Upper lobe of left lung (tissue), 6 donors: ENCODE measurements around the gene APC2. TPM values are rescaled to one million over a fixed set of nuclear protein-coding genes. Genes with fewer than 3 reads are reported as not detected.

ENCODE experiments used
- ATAC-seq, 2 donors: fragments of 200-7000 bp; cut with Tn5 transposase; one replicate each; pipeline ENCODE4 v1.9.1; 2022; ENCODE audit warnings: mild to moderate bottlenecking in 2 of 2, moderate library complexity in 2 of 2; ENCODE audit not compliant: low FRiP score in 2 of 2
- DNase-seq, 2 donors: peaks; one replicate each; pipeline ENCODE4 v3.0.0-alpha.2; 2019 to 2020
- H3K27ac ChIP-seq, 4 donors: fragments of 200-600 bp; sonication (generic); one replicate each; pipeline ENCODE4 v1.5.1; 2016 to 2019
- H3K27me3 ChIP-seq, 4 donors: fragments of 200-600 bp; sonication (generic); one replicate each; pipeline ENCODE4 v1.5.1; 2017 to 2019
- H3K36me3 ChIP-seq, 4 donors: fragments of 200-600 bp; sonication (generic); one replicate each; pipeline ENCODE4 v1.5.1; 2016 to 2019
- H3K4me1 ChIP-seq, 4 donors: fragments of 200-600 bp; sonication (generic); one replicate each; pipeline ENCODE4 v1.5.1; 2018 to 2019
- H3K4me3 ChIP-seq, 4 donors: fragments of 200-600 bp; sonication (generic); one replicate each; pipeline ENCODE4 v1.5.1; 2017 to 2019; ENCODE audit warnings: mild to moderate bottlenecking in 2 of 4, moderate library complexity in 1 of 4
- H3K9me3 ChIP-seq, 4 donors: fragments of 200-600 bp; sonication (generic); one replicate each; pipeline ENCODE4 v1.5.1; 2018 to 2019
- EP300 ChIP-seq, 4 donors: sonication (generic); formaldehyde crosslinking; IDR thresholded peaks; one replicate each; pipeline ENCODE4 v1.5.1; 2017; ENCODE audit warnings: antibody characterized with exemption in 4 of 4, control low read depth in 2 of 4
- POLR2A ChIP-seq, 4 donors: fragments of 450-650 bp; IDR thresholded peaks; one replicate each; pipeline ENCODE4 v1.5.1; 2016 to 2017; ENCODE audit warnings: antibody characterized with exemption in 4 of 4, mild to moderate bottlenecking in 2 of 4
- POLR2AphosphoS5 ChIP-seq, 2 donors: sonication (generic); formaldehyde crosslinking; IDR thresholded peaks; one replicate each; pipeline ENCODE4 v1.5.1; 2017; ENCODE audit warnings: antibody characterized with exemption in 2 of 2
- WGBS, 2 donors: methylation state at CpG; one replicate each; pipeline ENCODE4 v1.1.5; 2017 to 2018; 5-methylcytosine and 5-hydroxymethylcytosine counted together
- total RNA-seq, 6 donors: library from RNA; depleted of rRNA in 4 of 6; stranded (reverse); fragments of >200 nt in 4 of 6; gene quantifications; one replicate each; pipeline versions ENCODE4 v1.1.0 to v1.2.1, GENCODE V29; 2016 to 2021
- TF ChIP-seq, protein P1 (sequence below), 6 experiments: fragments of 450-650 bp in 4 of 6; fragments of 200-600 bp in 2 of 6; sonication (generic) in 2 of 6; IDR thresholded peaks; one replicate each; pipeline ENCODE4 v1.5.1; 2016 to 2019; ENCODE audit warnings: antibody characterized with exemption in 6 of 6
- donor health status: DM: no; HTN: no; CAD: no; lungs with moderate emphysema.
- donor health status: DM: no; HTN: yes; CAD: no; lungs with severe emphysema.

The APC2 gene
- total RNA-seq, 6 donors from 2014 or later: 0.06 to 1.0 (median 0.11) TPM; not detected in 1

DNA sequence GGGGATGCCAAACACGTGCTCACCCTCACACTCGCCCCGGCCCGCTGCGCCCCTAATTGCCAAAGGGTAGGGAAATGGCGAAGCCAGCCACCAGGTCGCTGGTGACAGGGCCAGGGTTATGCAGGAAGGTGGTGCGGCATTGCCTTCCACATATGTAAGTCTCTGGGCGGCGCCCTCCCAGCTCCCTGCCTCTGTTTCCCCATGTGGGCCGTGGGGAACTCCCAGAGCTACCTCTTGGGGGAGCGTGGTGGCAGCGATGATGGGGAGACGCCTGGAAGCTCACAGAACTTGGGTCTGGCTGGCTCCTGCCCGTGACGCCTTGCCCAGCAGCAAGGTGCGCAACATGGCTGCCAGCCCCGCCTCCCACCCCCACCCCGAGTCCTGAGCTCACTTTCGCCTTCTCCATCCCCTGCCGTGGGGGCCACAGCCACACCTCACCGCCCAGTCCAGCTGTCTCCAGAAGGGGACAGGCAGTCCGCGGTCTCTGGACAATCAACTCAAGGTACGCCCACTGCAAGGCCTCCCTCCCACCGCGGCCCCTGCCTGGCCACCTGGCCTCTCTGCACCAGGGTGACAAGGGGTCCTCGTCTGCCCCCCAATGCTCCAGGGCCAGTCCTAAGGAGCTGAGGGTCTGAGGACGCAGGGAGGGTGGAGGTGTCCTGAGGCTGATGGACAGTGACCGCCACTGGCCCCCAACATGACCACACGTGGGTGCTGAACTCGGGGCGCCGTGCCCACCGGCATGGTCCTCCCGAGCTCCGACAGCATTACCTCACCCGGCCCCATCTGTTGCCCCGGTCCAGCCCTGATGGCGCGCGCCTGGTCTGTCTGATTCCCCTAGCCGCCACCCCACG lies 22.5 kb downstream of the APC2 start:
- 40 to 55% methylated on average over 2 to 43 of the region's 44 CpGs for WGBS, 2 donors
- ATAC-seq (no peak), DNase-seq (peak in 1 of 2 donors; percentile 80)
- peaks cover 41 to 55% (median 47%) of the 10 kb centered on the region in 4 donors for H3K4me1 ChIP-seq
- TF ChIP-seq POLR2AphosphoS5 (IDR thresholded peaks at IDR 0.05) (no peak), EP300 (IDR thresholded peaks at IDR 0.05) (no peak), POLR2A (IDR thresholded peaks at IDR 0.05) (no peak)
- TF ChIP-seq, protein P1, sequence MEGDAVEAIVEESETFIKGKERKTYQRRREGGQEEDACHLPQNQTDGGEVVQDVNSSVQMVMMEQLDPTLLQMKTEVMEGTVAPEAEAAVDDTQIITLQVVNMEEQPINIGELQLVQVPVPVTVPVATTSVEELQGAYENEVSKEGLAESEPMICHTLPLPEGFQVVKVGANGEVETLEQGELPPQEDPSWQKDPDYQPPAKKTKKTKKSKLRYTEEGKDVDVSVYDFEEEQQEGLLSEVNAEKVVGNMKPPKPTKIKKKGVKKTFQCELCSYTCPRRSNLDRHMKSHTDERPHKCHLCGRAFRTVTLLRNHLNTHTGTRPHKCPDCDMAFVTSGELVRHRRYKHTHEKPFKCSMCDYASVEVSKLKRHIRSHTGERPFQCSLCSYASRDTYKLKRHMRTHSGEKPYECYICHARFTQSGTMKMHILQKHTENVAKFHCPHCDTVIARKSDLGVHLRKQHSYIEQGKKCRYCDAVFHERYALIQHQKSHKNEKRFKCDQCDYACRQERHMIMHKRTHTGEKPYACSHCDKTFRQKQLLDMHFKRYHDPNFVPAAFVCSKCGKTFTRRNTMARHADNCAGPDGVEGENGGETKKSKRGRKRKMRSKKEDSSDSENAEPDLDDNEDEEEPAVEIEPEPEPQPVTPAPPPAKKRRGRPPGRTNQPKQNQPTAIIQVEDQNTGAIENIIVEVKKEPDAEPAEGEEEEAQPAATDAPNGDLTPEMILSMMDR (IDR thresholded peaks at IDR 0.05): no peak
- peaks cover 5 to 54% (median 39%) of the 10 kb centered on the region in 4 donors for H3K27me3 ChIP-seq
- no peaks in the 10 kb centered on the region for H3K9me3 ChIP-seq
- no peak overlapping the region for H3K27ac ChIP-seq
- H3K36me3 ChIP-seq: peaks cover 0 to 26% (median 11%) of the 10 kb centered on the region in 4 donors
- H3K4me3 ChIP-seq: no peak overlapping the region

- no peak for ATAC-seq
- Histone ChIP-seq H3K27me3 (peaks cover 5 to 46% (median 31%) of the 10 kb centered on the region in 4 donors), H3K9me3 (no peaks in the 10 kb centered on the region), H3K27ac (no peak overlapping the region), H3K4me3 (no peak overlapping the region), H3K36me3 (peaks cover 0 to 26% (median 11%) of the 10 kb centered on the region in 4 donors), H3K4me1 (peaks cover 41 to 55% (median 47%) of the 10 kb centered on the region in 4 donors)
- 69 to 82% methylated on average over 10 to 20 of the region's 20 CpGs for WGBS, 2 donors
- DNase-seq: peak in 1 of 2 donors; percentile 50
- no peak for TF ChIP-seq EP300 (IDR thresholded peaks at IDR 0.05)
- no peak for TF ChIP-seq POLR2A (IDR thresholded peaks at IDR 0.05)
- no peak for TF ChIP-seq POLR2AphosphoS5 (IDR thresholded peaks at IDR 0.05)
- TF ChIP-seq, protein P1 (IDR thresholded peaks at IDR 0.05): no peak
Measured at GRCh38 chr19:1473085-1473851, 23.3 kb downstream of the APC2 start.

DNA sequence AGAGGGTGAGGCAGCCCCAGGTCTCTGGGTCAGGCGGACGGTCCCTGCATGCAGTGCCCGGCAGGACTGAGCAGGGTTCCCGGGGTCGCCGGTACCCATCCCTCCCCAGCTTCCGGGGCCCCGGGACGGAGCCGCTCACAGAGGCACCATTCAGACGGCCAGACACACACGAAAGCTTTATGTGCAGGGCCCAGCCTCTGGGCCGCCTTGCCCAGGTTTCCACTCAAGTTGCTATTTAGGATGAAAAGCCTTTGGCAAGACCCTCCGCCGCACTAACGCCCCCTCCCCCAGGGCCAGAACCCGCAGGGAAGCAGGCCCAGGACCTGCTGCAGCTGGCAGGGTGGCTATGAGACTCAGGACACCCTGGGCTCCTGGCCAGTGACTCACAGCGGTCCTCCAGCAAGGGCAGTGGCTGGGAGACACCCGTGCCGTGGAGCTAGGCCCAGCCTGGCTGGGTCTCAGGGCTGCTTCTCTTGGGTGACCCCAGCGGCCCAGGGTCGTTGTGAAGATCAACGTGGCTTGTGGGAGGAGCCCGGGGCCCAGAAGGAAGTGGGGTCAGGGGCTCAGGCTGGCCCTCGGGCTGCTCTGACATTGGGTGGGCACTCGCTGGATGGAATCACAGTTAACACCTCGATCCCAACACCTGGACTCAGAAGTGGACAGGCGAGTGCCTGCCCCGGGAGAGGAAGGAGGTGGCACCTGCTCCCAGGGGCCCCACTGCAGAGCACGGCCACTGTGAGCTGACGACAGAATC lies 24.3 kb downstream of the APC2 start:
- H3K36me3 ChIP-seq: peaks cover 0 to 26% (median 11%) of the 10 kb centered on the region in 4 donors
- ATAC-seq (no peak), DNase-seq (peak in 1 of 2 donors; percentile 73)
- no peak for TF ChIP-seq POLR2AphosphoS5 (IDR thresholded peaks at IDR 0.05)
- no peaks in the 10 kb centered on the region for H3K9me3 ChIP-seq
- WGBS, 2 donors: 70 to 83% methylated on average over 15 to 31 of the region's 31 CpGs
- peaks cover 37 to 52% (median 42%) of the 10 kb centered on the region in 4 donors for H3K4me1 ChIP-seq
- H3K27me3 ChIP-seq: peaks cover 5 to 37% (median 23%) of the 10 kb centered on the region in 4 donors
- H3K27ac ChIP-seq: no peak overlapping the region
- no peak overlapping the region for H3K4me3 ChIP-seq

GRCh38 chr19:1474765-1475351 lies 24.9 kb downstream of the APC2 start:
- TF ChIP-seq, protein P1 (IDR thresholded peaks at IDR 0.05): no peak
- TF ChIP-seq POLR2AphosphoS5 (IDR thresholded peaks at IDR 0.05) (no peak), POLR2A (IDR thresholded peaks at IDR 0.05) (no peak), EP300 (IDR thresholded peaks at IDR 0.05) (no peak)
- Histone ChIP-seq H3K36me3 (peaks cover 0 to 26% (median 11%) of the 10 kb centered on the region in 4 donors), H3K27ac (no peak overlapping the region), H3K9me3 (no peaks in the 10 kb centered on the region), H3K4me1 (peaks cover 39 to 51% (median 43%) of the 10 kb centered on the region in 4 donors), H3K27me3 (peaks cover 5 to 30% (median 19%) of the 10 kb centered on the region in 4 donors), H3K4me3 (no peak overlapping the region)
- 89 to 95% methylated on average over 12 to 26 of the region's 26 CpGs for WGBS, 2 donors
- peak in 1 of 2 donors; percentile 67 for DNase-seq
- no peak for ATAC-seq
